ENCODE results near the gene KIAA1671.

KIAA1671 gene

GRCh38 chr22:25068707-25069106 lies 116.2 kb downstream of the KIAA1671 start:
- no peak for DNase-seq (ENCODE audit: low spot score)

DNA sequence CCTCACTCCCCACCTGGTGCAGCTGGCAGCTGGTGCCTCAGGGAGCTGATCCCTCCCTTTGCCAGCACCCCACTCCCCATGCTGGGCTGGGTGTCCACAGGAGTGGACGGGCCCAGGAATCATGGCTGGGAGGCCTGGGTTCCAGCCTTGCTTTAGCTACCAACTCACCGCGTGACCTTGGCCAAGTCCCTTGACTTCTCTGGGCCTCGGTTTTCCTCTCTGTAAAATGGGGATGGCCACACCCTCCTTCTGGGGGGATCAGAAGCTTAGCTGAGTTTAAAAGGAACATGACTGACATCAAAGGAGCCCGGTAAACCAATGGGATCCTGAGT lies 116.9 kb downstream of the KIAA1671 start:
- no peak for DNase-seq (ENCODE audit: low spot score)

DNA sequence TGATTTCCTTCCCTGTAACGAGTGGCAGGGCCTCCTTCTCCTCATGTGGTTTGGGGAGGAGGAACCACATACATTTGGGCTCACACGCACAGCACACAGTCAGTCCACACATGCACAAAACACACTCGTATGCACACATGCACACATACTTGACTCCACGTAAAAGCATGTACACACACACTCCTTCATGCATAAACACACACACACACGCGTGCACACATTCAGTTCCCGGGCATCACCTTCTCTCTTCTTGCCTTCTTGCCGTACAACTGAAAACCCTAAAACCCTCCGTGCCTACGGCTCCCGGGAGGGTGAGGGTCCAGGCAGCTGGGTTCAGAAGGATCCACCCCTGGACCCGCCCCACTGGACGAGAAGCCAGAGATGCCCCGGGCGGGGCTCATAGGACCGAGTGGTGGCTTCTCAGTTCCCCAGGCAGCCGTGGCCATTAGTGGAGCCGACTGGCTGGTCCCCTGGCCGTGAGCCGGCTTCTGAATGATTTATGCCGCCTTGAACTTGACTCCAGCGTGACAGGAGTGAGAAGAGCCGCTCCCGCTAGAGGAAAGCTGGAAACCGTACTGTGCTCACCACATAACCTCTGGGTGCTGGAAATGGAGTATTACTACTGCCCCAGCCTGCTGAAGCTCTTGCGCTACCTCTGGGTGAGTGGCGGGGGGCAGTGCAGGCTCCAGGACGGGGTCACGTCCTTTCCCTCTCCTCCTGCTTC lies 117.4 kb downstream of the KIAA1671 start:
- DNase-seq (ENCODE audit: low spot score), result no peak

DNA sequence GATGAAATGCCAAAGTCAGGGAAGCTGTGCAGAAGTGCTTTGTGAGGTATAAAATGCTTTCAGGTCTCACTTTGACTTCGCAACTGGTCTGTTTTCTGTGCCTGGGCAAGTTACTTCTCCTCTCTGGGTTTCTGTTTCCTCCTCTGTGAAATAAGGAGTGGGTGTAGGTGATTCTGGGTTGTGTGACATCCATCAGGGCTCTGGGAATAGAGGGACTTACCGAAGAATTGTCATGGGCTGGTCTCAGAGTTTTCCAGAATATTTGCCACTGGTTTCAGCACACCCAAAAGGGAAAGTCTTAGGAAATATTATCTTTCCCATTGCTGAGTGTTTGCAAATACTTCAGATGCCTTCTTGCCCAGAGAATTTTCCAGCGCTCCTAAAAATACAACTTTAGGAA lies 118.4 kb downstream of the KIAA1671 start:
- no peak for DNase-seq (ENCODE audit: low spot score)

DNA sequence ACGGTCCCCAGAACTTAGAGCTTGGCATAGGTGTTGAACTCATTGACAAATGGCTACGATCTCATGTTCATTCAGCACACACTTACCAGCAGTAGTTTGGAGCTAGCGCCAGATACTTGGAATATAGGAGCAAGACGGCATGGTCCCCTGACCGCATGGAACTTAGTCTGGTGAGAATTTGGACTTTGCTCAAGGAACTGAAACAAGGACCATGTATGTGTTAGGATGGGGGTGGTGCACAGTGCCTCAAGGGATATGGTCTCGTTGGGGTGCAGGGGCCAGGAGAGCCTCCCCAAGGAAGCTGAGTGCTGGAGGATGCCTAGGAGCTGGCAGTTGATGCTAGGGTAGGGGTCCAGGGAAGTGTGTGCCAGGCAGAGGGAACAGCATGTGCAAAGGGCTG lies 119.2 kb downstream of the KIAA1671 start:
- DNase-seq (ENCODE audit: low spot score), result no peak

DNA sequence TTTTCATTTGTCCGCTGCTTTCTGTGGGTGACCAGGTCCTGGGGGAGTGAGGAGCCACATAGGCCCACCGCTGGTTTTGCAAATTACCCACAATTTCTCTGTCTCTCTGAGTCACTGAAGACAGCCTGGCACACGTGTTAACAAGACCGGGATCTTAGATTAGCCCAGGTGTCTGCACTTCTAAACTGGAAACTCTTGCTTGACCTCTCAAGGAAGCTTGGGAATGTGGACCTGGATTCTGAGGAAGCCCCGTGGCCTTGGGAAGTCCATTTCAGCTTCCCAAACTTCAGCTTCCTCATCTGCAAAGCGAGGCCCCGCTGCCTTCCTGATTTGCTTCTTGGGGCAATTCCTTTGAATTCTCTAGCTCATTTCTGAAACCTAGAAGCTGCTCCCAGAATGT lies 119.9 kb downstream of the KIAA1671 start:
- no peak for DNase-seq (ENCODE audit: low spot score)

DNA sequence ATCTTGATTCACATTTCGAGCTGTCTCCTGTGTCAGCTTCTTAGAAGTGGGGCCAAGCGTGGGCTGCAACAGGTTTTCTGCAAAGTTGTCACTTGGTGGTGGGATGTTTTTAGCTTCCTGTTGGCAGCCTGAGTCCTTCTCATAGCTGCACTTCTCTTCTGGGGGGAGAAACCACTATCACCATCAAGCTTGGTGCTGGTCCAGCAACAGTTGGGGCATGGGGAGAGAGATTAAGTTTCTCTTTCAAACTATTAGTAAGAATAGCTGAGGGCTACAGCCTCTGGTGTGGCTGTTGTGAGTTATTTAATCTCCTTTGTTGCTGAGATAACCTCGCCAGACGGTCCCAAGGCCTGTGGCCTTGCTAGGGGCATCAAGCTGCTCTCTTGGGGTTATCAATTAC lies 123.8 kb downstream of the KIAA1671 start:
- DNase-seq (ENCODE audit: low spot score), result no peak

DNA sequence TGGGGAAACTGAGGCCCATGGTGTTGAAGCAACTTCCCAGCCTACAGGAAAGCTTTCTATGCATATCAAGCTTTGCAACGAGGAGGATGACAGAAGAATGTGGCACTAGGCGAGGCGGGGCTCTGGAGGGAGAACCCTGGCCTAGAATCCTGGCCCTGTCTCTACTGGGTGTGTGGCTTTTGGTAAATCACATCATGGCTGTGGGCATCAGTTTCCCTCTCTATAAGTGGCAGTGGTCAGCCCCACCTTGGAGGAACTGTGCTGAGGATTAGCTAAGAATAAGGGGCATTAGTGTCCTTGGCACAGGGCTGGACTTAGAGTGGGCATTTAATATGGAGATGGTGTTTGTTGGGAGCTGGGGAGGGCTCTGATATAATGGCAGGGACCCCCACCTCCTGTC lies 124.5 kb downstream of the KIAA1671 start:
- no peak for DNase-seq (ENCODE audit: low spot score)

DNA sequence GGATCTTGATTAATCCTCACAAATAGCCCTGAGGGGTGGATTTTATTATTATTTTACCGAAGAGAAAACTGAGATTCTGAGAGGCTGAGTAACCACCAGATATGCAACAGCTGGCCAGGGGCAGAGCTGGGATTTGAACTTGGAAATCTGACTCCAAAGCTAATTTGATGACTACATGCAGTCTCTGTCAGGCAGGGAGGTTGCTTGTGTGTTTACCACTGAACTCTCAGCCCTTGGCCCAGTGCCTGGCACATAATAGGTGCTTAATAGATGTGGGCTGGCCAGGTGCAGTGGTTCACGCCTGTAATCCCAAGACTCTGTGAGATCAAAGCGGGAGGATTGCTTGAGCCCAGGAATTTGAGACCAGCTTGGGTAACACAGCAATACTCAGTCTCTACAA lies 125.4 kb downstream of the KIAA1671 start:
- no peak for DNase-seq (ENCODE audit: low spot score)

- no peak for DNase-seq (ENCODE audit: low spot score)
These were observed 126.1 kb downstream of the KIAA1671 start for GRCh38 chr22:25078591-25078990.

- DNase-seq (ENCODE audit: low spot score), result no peak
These were observed 128.3 kb downstream of the KIAA1671 start for GRCh38 chr22:25080855-25081254.

GRCh38 chr22:25081409-25081824 lies 128.9 kb downstream of the KIAA1671 start:
- DNase-seq (ENCODE audit: low spot score), result peak; percentile 46

DNA sequence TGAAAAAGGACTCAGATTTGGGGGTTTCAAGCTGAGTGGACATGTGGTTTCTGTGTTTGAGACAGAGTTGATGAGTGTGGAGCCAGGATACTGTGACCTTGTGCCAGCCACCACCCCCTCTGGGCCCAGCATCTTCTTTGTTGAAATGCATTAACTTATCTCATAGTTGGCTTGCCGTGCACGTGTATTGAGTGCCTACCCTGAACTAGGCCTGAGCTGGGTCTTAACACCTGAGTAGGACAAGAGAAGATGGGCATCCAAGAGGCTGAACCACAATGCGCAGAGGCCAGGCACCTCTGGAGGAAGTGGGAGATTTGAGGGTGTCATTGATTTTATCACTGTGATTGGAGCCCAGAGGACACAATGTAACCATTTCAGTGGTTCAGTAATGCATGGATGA lies 129.6 kb downstream of the KIAA1671 start:
- DNase-seq (ENCODE audit: low spot score), result no peak

DNA sequence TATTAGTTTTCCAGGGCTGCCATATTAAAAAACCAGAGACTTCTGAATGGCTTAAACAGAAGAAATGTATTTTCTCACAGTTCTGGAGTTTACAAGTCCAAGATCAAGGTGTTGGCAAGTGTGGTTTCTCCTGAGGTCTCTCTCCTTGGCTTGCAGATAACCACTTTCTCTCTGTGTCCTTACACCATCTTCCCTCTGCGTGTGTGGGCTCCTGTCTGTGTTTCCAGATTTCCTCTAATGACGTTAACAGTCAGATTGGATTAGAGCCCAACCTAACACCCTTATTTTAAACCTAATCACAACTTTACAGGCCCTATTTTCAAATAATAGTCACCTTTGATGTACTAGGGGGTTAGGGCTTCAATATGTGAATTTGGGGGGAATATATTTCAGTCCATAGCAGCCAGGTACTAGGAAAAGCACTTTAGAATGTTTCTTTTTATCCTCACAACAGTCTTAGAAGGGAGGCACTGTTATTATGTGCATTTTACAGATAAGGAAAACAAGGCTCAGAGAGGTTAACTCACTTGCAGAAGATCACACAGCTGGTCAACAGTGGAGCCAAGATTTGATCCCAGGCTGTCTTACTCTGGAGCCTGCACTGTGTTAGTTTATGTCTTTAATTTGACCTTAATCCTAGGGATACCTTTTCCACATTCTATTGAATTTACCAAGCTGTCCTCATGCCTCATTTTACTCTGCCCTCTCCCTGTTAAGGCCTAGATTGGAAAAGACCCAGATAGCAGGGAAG lies 130.7 kb downstream of the KIAA1671 start:
- no peak for DNase-seq (ENCODE audit: low spot score)

GRCh38 chr22:25083807-25084200 lies 131.3 kb downstream of the KIAA1671 start:
- DNase-seq (ENCODE audit: low spot score), result no peak

- no peak for DNase-seq (ENCODE audit: low spot score)
These were observed 132.0 kb downstream of the KIAA1671 start for GRCh38 chr22:25084405-25085107.

- no peak for DNase-seq (ENCODE audit: low spot score)
These were observed 132.6 kb downstream of the KIAA1671 start for GRCh38 chr22:25085156-25085555.

- no peak for DNase-seq (ENCODE audit: low spot score)
These were observed 133.7 kb downstream of the KIAA1671 start for GRCh38 chr22:25085930-25086901.

DNA sequence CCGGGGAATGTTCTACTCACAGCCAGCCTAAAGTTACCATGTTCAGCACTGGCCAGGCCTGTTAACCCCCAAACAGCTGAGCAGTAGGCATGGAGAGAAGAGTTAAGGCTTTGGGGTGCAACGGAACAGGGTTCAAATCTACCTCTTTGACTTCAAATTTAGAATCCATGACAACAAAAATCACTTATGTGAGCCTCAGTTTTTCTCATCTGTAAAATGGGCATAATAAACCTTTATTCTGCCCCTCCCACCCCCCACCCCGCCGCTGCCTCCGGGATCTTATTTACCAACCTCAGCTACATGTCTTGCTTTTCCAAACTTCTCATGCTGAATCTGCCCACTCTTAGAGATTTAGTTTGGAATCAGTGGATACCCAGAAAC lies 134.4 kb downstream of the KIAA1671 start:
- DNase-seq (ENCODE audit: low spot score), result no peak

- DNase-seq (ENCODE audit: low spot score), result no peak
These were observed 137.8 kb downstream of the KIAA1671 start for GRCh38 chr22:25090225-25090890.

- DNase-seq (ENCODE audit: low spot score), result no peak
These were observed 138.9 kb downstream of the KIAA1671 start for GRCh38 chr22:25091458-25091857.

All from AG08395 (cell line).